Endothelial cell of umbilical vein (primary cell): Measurements from ENCODE around the gene ADAMTS12. TPM values are rescaled to one million over a fixed set of nuclear protein-coding genes. Genes with fewer than 3 reads are reported as not detected.

Source experiments
- BruUV-seq: library from RNA; stranded (reverse); fragments of 400-500 nt; replicated peaks from 2 replicates; lab custom pipeline; 2021; lab: Mats Ljungman, UMichigan
- CTCF ChIA-PET: fragments of 300-600, 350-600 bp; sonication (Branson Sonifier 250); formaldehyde crosslinking; loops from one replicate; lab custom pipeline; 2021; ENCODE audit warnings: antibody characterized with exemption, inconsistent platforms; lab: Charles Lee
- POLR2A ChIA-PET: fragments of 300-600, 350-600 bp; sonication (Branson Sonifier 250); formaldehyde crosslinking; loops from one replicate; lab custom pipeline; 2021; ENCODE audit warnings: antibody characterized with exemption, inconsistent platforms; lab: Charles Lee
- DNase-seq: peaks from one replicate; pipeline ENCODE4 v3.0.0-alpha.2; 2011; ENCODE audit warnings: low read depth, low spot score
- FAIRE-seq: peaks from 2 replicates; lab custom pipeline; 2011; peaks lifted over from hg19 to GRCh38; lab: Jason Lieb, UNC
- H2AFZ ChIP-seq: 2 replicates; pipeline ENCODE4 v1.6.0; 2012; ENCODE audit warnings: low read depth, low read length, control low read depth, inconsistent platforms
- H3K27ac ChIP-seq: 2 replicates; pipeline ENCODE4 v1.5.1; 2011; ENCODE audit warnings: low read depth, mild to moderate bottlenecking, control low read depth, low read length, moderate library complexity; ENCODE audit not compliant: insufficient read depth
- H3K27me3 ChIP-seq, 2 experiments: 2 replicates each; pipeline versions ENCODE4 v1.6.0 to v1.6.1; 2011; ENCODE audit warnings: low read length in 2 of 2, mixed read lengths in 1 of 2; ENCODE audit not compliant: control insufficient read depth in 2 of 2, insufficient read depth in 2 of 2
- H3K36me3 ChIP-seq, 2 experiments: 2 replicates in 1 of 2; 3 replicates in 1 of 2; pipeline ENCODE4 v1.5.1; 2011; ENCODE audit warnings: low read length in 2 of 2, mild to moderate bottlenecking in 1 of 2, moderate library complexity in 1 of 2; ENCODE audit not compliant: control insufficient read depth in 2 of 2, insufficient read depth in 2 of 2; ENCODE audit errors: extremely low read depth in 1 of 2
- H3K4me1 ChIP-seq: 3 replicates; pipeline ENCODE4 v1.5.1; 2011; ENCODE audit warnings: mild to moderate bottlenecking, low read length; ENCODE audit not compliant: control insufficient read depth, insufficient read depth; ENCODE audit errors: extremely low read depth
- H3K4me2 ChIP-seq: 2 replicates; pipeline ENCODE4 v1.6.1; 2011; ENCODE audit warnings: low read length, control low read depth, mixed read lengths; ENCODE audit not compliant: insufficient read depth
- H3K4me3 ChIP-seq, 3 experiments: fragments of 200-600 bp in 1 of 3; sonication (generic), shearing (Covaris generic) in 1 of 3; replicated peaks in 1 of 3; 2 replicates each; pipeline ENCODE4 v1.5.1; 2011 to 2016; ENCODE audit warnings: control low read depth in 3 of 3, low read length in 3 of 3, mild to moderate bottlenecking in 2 of 3, inconsistent platforms in 1 of 3, low read depth in 1 of 3, moderate library complexity in 1 of 3; ENCODE audit not compliant: insufficient read depth in 1 of 3
- H3K79me2 ChIP-seq: 2 replicates; pipeline ENCODE4 v1.6.0; 2012; ENCODE audit warnings: low read length, inconsistent platforms; ENCODE audit not compliant: control insufficient read depth, insufficient read depth
- H3K9ac ChIP-seq: replicated peaks from 2 replicates; pipeline ENCODE3; 2011; ENCODE audit warnings: low read length, control low read depth; ENCODE audit not compliant: insufficient read depth; ENCODE audit errors: extremely low read depth
- H3K9me1 ChIP-seq: replicated peaks from 3 replicates; pipeline ENCODE4 v1.6.0; 2011; ENCODE audit warnings: mild to moderate bottlenecking, low read length; ENCODE audit not compliant: control insufficient read depth, insufficient read depth; ENCODE audit errors: extremely low read depth
- H3K9me3 ChIP-seq: replicated peaks from 2 replicates; pipeline ENCODE4 v1.5.1; 2012; ENCODE audit warnings: low read length, inconsistent platforms; ENCODE audit not compliant: control insufficient read depth, insufficient read depth
- H4K20me1 ChIP-seq: replicated peaks from 2 replicates; pipeline ENCODE3; 2011; ENCODE audit warnings: mild to moderate bottlenecking, low read length; ENCODE audit not compliant: control insufficient read depth, insufficient read depth; ENCODE audit errors: extremely low read depth
- EZH2 ChIP-seq: IDR thresholded peaks from 2 replicates; pipeline ENCODE4 v1.6.1; 2012; ENCODE audit warnings: borderline replicate concordance, low read depth, mild to moderate bottlenecking, moderate library complexity, low read length, inconsistent platforms; ENCODE audit not compliant: severe bottlenecking
- FOS ChIP-seq: IDR thresholded peaks from 2 replicates; pipeline ENCODE4 v1.6.1; 2011; ENCODE audit warnings: mild to moderate bottlenecking, low read length, moderate library complexity, borderline replicate concordance; ENCODE audit not compliant: insufficient read depth
- GATA2 ChIP-seq: IDR thresholded peaks from 2 replicates; pipeline ENCODE4 v1.7.0; 2011; ENCODE audit warnings: low read depth, mild to moderate bottlenecking, moderate library complexity, mixed read lengths, low read length; ENCODE audit not compliant: insufficient read length, insufficient read depth
- JUN ChIP-seq: IDR thresholded peaks from 2 replicates; pipeline ENCODE4 v1.6.1; 2011; ENCODE audit warnings: borderline replicate concordance, low read depth; ENCODE audit not compliant: insufficient read length, insufficient read depth
- MYC ChIP-seq: IDR thresholded peaks from one replicate; pipeline ENCODE4 v1.6.1; 2011; ENCODE audit warnings: mild to moderate bottlenecking, low read depth, low read length
- POLR2A ChIP-seq: IDR thresholded peaks from 2 replicates; pipeline ENCODE4 v1.6.1; 2012; ENCODE audit warnings: low read depth, mild to moderate bottlenecking, control low read depth, low read length
- POLR2AphosphoS5 ChIP-seq: IDR thresholded peaks from 2 replicates; pipeline ENCODE4 v1.6.1; 2012; ENCODE audit warnings: low read depth, mild to moderate bottlenecking, control low read depth, low read length, moderate library complexity; ENCODE audit not compliant: insufficient read depth
- dilution Hi-C: fragments of 300-500 bp; cut with MboI; formaldehyde crosslinking; loops from one replicate; pipeline ENCODE4 v1.15.0; 2019; ENCODE audit warnings: low sequenced_read_pairs; ENCODE audit not compliant: extremely low pct_ligation_motif_present
- intact Hi-C: fragments of 100-400 bp; cut with micrococcal nuclease; formaldehyde crosslinking; loops from one replicate; pipeline ENCODE4 v1.10.0; 2022
- polyA plus RNA-seq, 4 experiments: library from polyadenylated mRNA; depleted of rRNA in 3 of 4; stranded (reverse) in 3 of 4; unstranded in 1 of 4; fragments of >200 nt; gene quantifications; 2 replicates each; pipeline versions ENCODE4 v1.2.1 to v1.2.3, GENCODE V29; 2011 to 2012; ENCODE audit warnings: missing spikeins in 1 of 4
- total RNA-seq: library from RNA; stranded (reverse); gene quantifications from 2 replicates; pipeline ENCODE4 v1.2.3, GENCODE V29; 2021
- TF ChIP-seq, protein P1 (sequence below), 2 donors: IDR thresholded peaks; 1 replicate in 1 of 2; 2 replicates in 1 of 2; pipeline ENCODE4 v1.5.1; 2011; ENCODE audit warnings: low read length in 2 of 2, mild to moderate bottlenecking in 2 of 2, moderate library complexity in 2 of 2, control low read depth in 1 of 2, inconsistent platforms in 1 of 2, low read depth in 1 of 2; ENCODE audit not compliant: insufficient read depth in 1 of 2; ENCODE audit errors: extremely low read depth in 1 of 2
- TF ChIP-seq, protein P2 (sequence below): IDR thresholded peaks from 2 replicates; pipeline ENCODE4 v1.6.1; 2011; ENCODE audit not compliant: insufficient read depth, insufficient read length

Gene ADAMTS12
- total and polyA plus RNA-seq, 2 donors (not counting 3 experiments of a cell fraction or from before 2014, with no cell fraction given): 0.88 TPM; not detected in 1

DNA sequence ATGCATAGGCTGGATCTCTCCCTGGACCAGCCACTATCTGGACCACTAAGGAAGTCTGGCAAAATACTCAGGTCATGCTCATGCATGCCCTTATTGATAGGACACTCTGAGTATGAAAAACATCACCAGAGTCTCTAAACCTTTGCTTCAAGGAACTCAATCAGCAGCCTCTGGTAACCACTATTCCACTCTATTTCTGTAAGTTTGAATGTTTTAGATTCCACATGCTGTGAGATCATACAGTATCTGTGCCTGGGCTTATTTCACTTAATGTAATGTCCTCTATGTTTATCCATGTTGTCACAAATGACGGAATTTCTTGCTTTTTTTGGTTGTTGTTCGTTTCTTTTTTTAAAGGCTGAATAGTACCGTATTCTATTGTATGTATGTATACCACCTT is 382.8 kb downstream of the ADAMTS12 start:
- Histone ChIP-seq H3K27me3 (no peaks in the 10 kb centered on the region), H3K4me1 (no peaks in the 10 kb centered on the region), H3K27ac (no peak overlapping the region), H4K20me1 (no peaks in the 10 kb centered on the region), H3K9ac (no peak overlapping the region), H3K4me2 (no peak overlapping the region), H3K9me3 (no peaks in the 10 kb centered on the region), H2AFZ (no peak overlapping the region), H3K36me3 (no peaks in the 10 kb centered on the region), H3K9me1 (no peaks in the 10 kb centered on the region), H3K79me2 (no peaks in the 10 kb centered on the region), H3K4me3 (no peak overlapping the region)
- CTCF ChIA-PET: interaction anchor here (1.5 kb wide), 1 partner anchor 461 kb away, joined by 4 read pairs; no protein-coding TSS in a partner anchor
- no TSS peak for BruUV-seq
- DNase-seq (no peak), FAIRE-seq (no peak)
- TF ChIP-seq POLR2AphosphoS5 (no peak), POLR2A (no peak), MYC (no peak), GATA2 (no peak), JUN (no peak), FOS (no peak), EZH2 (no peak)
- TF ChIP-seq, protein P1, sequence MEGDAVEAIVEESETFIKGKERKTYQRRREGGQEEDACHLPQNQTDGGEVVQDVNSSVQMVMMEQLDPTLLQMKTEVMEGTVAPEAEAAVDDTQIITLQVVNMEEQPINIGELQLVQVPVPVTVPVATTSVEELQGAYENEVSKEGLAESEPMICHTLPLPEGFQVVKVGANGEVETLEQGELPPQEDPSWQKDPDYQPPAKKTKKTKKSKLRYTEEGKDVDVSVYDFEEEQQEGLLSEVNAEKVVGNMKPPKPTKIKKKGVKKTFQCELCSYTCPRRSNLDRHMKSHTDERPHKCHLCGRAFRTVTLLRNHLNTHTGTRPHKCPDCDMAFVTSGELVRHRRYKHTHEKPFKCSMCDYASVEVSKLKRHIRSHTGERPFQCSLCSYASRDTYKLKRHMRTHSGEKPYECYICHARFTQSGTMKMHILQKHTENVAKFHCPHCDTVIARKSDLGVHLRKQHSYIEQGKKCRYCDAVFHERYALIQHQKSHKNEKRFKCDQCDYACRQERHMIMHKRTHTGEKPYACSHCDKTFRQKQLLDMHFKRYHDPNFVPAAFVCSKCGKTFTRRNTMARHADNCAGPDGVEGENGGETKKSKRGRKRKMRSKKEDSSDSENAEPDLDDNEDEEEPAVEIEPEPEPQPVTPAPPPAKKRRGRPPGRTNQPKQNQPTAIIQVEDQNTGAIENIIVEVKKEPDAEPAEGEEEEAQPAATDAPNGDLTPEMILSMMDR (IDR thresholded peaks at IDR 0.05; ENCODE audit: extremely low read depth in 1 of 2, insufficient read depth in 1 of 2, low read depth in 1 of 2, low read length in 2 of 2): no peak
- TF ChIP-seq, protein P2, sequence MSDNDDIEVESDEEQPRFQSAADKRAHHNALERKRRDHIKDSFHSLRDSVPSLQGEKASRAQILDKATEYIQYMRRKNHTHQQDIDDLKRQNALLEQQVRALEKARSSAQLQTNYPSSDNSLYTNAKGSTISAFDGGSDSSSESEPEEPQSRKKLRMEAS: no peak
- dilution Hi-C loops: no loop called here
- POLR2A ChIA-PET: no interaction called here
- intact Hi-C loops: no loop called here
